Measurements from ENCODE around the gene CARM1.

DNA sequence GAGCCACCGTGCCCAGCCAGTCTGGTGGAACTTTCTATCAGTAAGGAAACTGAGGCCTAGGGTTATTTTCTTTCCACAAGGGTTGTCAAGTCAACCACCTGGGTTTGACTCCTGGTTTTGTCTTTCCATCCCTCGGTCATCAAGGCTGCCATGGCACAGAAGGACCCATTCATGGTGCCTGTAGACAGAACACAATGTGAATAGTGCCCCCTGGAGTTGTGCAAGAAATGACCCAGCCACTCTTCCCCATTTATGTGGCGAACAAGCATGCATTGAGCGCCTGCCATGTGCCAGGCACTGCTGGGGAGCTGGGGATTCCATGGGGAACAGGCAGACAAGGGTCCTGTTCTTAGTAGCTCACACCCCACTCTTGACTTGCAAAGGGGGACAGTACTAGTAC, 93.5 kb downstream of the CARM1 start:
- TF ChIP-seq, protein P1, sequence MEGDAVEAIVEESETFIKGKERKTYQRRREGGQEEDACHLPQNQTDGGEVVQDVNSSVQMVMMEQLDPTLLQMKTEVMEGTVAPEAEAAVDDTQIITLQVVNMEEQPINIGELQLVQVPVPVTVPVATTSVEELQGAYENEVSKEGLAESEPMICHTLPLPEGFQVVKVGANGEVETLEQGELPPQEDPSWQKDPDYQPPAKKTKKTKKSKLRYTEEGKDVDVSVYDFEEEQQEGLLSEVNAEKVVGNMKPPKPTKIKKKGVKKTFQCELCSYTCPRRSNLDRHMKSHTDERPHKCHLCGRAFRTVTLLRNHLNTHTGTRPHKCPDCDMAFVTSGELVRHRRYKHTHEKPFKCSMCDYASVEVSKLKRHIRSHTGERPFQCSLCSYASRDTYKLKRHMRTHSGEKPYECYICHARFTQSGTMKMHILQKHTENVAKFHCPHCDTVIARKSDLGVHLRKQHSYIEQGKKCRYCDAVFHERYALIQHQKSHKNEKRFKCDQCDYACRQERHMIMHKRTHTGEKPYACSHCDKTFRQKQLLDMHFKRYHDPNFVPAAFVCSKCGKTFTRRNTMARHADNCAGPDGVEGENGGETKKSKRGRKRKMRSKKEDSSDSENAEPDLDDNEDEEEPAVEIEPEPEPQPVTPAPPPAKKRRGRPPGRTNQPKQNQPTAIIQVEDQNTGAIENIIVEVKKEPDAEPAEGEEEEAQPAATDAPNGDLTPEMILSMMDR (conservative IDR thresholded peaks at IDR 0.05 in 1 of 2, IDR thresholded peaks at IDR 0.05 in 1 of 2; ENCODE audit: low read depth in 1 of 2, low read length in 2 of 2), result no peak
- no peak for TF ChIP-seq EZH2 (IDR thresholded peaks at IDR 0.05; ENCODE audit: low read length, missing control alignments)
